K562 (cell line): Measurements from ENCODE around the gene SDCCAG8. TPM values are rescaled to one million over a fixed set of nuclear protein-coding genes. Genes with fewer than 3 reads are reported as not detected.

Experiments used
- ATF7 ChIP-seq: fragments of 450-650 bp; IDR thresholded peaks from 2 replicates; pipeline ENCODE4 v1.7.1; 2014; ENCODE audit warnings: mild to moderate bottlenecking, moderate library complexity
- CHCHD3 ChIP-seq: fragments of 250-450 bp; sonication (Bioruptor Pico); IDR thresholded peaks from 2 replicates; pipeline ENCODE4 v2.1.2; 2022; ENCODE audit warnings: mild to moderate bottlenecking
- EP300 ChIP-seq: IDR thresholded peaks from 2 replicates; pipeline ENCODE4 v1.6.1; 2012; ENCODE audit warnings: low read length, improper control_type of control experiment
- ETV5 ChIP-seq: sonication (generic); formaldehyde crosslinking; IDR thresholded peaks from 2 replicates; pipeline ENCODE4 v1.4.0; 2020; ENCODE audit warnings: low read depth, mild to moderate bottlenecking, missing genetic modification reagents
- FOXJ3 ChIP-seq: sonication (generic); formaldehyde crosslinking; IDR thresholded peaks from 2 replicates; pipeline ENCODE4 v1.4.0; 2020; ENCODE audit warnings: mild to moderate bottlenecking, missing genetic modification reagents
- KLF1 ChIP-seq: fragments of 450-650 bp; IDR thresholded peaks from 2 replicates; pipeline ENCODE4 v1.6.1; 2016; ENCODE audit warnings: missing genetic modification characterization, missing compliant biosample characterization
- KLF13 ChIP-seq: fragments of 450-650 bp; IDR thresholded peaks from 2 replicates; pipeline ENCODE4 v1.6.1; 2016; ENCODE audit warnings: missing genetic modification characterization, low read depth, mild to moderate bottlenecking, missing compliant biosample characterization, moderate library complexity, borderline replicate concordance
- MYNN ChIP-seq, 2 experiments: sonication (generic); formaldehyde crosslinking in 1 of 2; IDR thresholded peaks; 2 replicates each; pipeline versions ENCODE4 v1.5.0 to v1.6.1; 2016 to 2020; ENCODE audit warnings: antibody characterized with exemption in 1 of 2, missing genetic modification reagents in 1 of 2
- OTX1 ChIP-seq: fragments of 450-650 bp; formaldehyde crosslinking; IDR thresholded peaks from 2 replicates; pipeline ENCODE4 v1.4.0; 2022; ENCODE audit warnings: mild to moderate bottlenecking
- RAD51 ChIP-seq: fragments of 450-650 bp; IDR thresholded peaks from 2 replicates; pipeline ENCODE4 v1.7.1; 2016; ENCODE audit warnings: low read depth, mild to moderate bottlenecking, borderline replicate concordance
- SMAD2 ChIP-seq: fragments of 150-350 bp; IDR thresholded peaks from 2 replicates; pipeline ENCODE4 v1.6.1; 2014; ENCODE audit warnings: low read depth, mild to moderate bottlenecking, low read length
- TEAD4 ChIP-seq, 2 experiments: sonication (generic) in 1 of 2; formaldehyde crosslinking in 1 of 2; IDR thresholded peaks; 2 replicates each; pipeline versions ENCODE4 v1.6.1 to v1.8.0; 2012 to 2022; ENCODE audit warnings: borderline replicate concordance in 1 of 2, inconsistent platforms in 1 of 2, low read length in 1 of 2, mild to moderate bottlenecking in 1 of 2, missing genetic modification reagents in 1 of 2
- THRAP3 ChIP-seq: fragments of 450-650 bp; IDR thresholded peaks from 2 replicates; pipeline ENCODE4 v1.6.1; 2016; ENCODE audit warnings: mild to moderate bottlenecking, inconsistent platforms, borderline replicate concordance
- TOE1 ChIP-seq, 2 experiments: fragments of 450-650 bp in 1 of 2; sonication (generic) in 1 of 2; formaldehyde crosslinking in 1 of 2; IDR thresholded peaks; 2 replicates each; pipeline versions ENCODE4 v1.7.1 to v1.8.0; 2016 to 2022; ENCODE audit warnings: borderline replicate concordance in 2 of 2, mild to moderate bottlenecking in 2 of 2, antibody characterized with exemption in 1 of 2, inconsistent platforms in 1 of 2, low read depth in 1 of 2, missing genetic modification reagents in 1 of 2, moderate library complexity in 1 of 2
- ZNF23 ChIP-seq: fragments of 250-450 bp; sonication (Bioruptor Pico); IDR thresholded peaks from 2 replicates; pipeline ENCODE4 v1.4.0; 2020; ENCODE audit warnings: mild to moderate bottlenecking
- ZNF311 ChIP-seq: fragments of 250-450 bp; sonication (Bioruptor Pico); IDR thresholded peaks from 2 replicates; pipeline ENCODE4 v1.4.0; 2020; ENCODE audit warnings: mild to moderate bottlenecking, moderate library complexity
- ZNF431 ChIP-seq: sonication (generic); formaldehyde crosslinking; IDR thresholded peaks from 2 replicates; pipeline ENCODE4 v1.8.0; 2022; ENCODE audit warnings: mild to moderate bottlenecking, missing genetic modification reagents
- ZNF778 ChIP-seq: fragments of 450-650 bp; formaldehyde crosslinking; IDR thresholded peaks from 2 replicates; pipeline ENCODE4 v1.4.0; 2020; ENCODE audit warnings: mild to moderate bottlenecking, moderate library complexity
- polyA plus RNA-seq, 8 experiments: library from polyadenylated mRNA; depleted of rRNA in 4 of 8; stranded (reverse) in 5 of 8; unstranded in 3 of 8; fragments of >200 nt; fragmentation: Nextera tagmentation in 2 of 8; fragmentation: Illumina TruSeq in 1 of 8; extraction: Ambion mirVana in 2 of 8; extraction: Trizol in 1 of 8; gene quantifications; 2 replicates each; pipeline versions ENCODE4 v1.2.1 to v1.2.3, GENCODE V29; 2011 to 2014; ENCODE audit warnings: inconsistent platforms in 1 of 8, missing spikeins in 1 of 8
- total RNA-seq, 7 experiments: library from RNA; depleted of rRNA in 6 of 7; stranded (reverse); fragments of >200 nt in 6 of 7; fragmentation: Illumina TruSeq in 2 of 7; extraction: Trizol in 2 of 7; gene quantifications; 2 replicates each; pipeline versions ENCODE4 v1.2.1 to v1.2.3, GENCODE V29; 2011 to 2021; ENCODE audit warnings: low replicate concordance in 1 of 7
- TF ChIP-seq, protein P1 (sequence below): fragments of 450-650 bp; IDR thresholded peaks from 2 replicates; pipeline ENCODE4 v1.6.1; 2016; ENCODE audit warnings: antibody characterized with exemption
- TF ChIP-seq, protein P2 (sequence below): fragments of 250-450 bp; sonication (Bioruptor Pico); IDR thresholded peaks from 2 replicates; pipeline ENCODE4 v1.5.0; 2020; ENCODE audit warnings: mild to moderate bottlenecking, borderline replicate concordance
- TF ChIP-seq, protein P3 (sequence below): sonication (generic); formaldehyde crosslinking; IDR thresholded peaks from 2 replicates; pipeline ENCODE4 v1.8.0; 2023; ENCODE audit warnings: mild to moderate bottlenecking, missing genetic modification reagents

The SDCCAG8 gene
- total and polyA plus RNA-seq, 9 of the 15 experiments (the other 6 are each of a cell fraction or from before 2014, with no cell fraction given): 17.9 to 36.7 (median 25.4) TPM

DNA sequence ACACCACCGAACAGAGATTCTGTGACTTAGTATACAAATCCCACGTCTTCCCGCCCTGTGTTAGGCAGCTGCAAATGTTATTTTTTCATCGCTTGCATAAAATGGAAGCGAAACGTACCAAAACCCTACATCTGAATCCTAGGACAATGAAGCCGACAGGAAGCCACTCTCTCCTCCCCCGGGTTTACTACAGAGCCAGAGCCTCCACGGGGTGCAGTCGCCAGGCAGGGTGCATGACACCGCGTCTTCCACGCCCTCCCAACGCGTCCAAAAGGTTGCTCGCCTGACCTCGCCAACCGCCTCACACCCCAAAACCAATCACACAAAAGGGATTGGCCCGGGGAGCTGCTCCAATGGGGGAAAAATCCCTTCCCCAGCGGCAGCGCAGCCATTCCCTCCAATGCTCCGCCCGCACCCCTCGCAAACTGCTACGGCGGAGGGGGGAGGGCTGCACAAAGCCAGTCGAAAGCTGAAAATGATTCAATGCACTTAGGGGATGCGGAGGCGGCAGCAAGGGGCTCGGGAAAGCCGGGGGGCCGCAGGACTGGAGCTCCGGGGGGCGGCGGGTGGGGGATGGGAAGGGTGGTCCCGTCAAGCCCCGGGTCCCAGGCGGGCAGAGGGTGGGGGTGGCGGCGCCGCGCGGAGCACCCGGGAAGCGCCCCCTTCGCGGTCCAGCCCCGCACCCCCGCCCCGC, 1.5 kb upstream of the SDCCAG8 start (continued):
- no peak for TF ChIP-seq ATF7
- TF ChIP-seq ZNF23: no peak
- TF ChIP-seq KLF13 (tag): peak; percentile 73; the same call in 1 of the 2 replicates
- no peak for TF ChIP-seq MYNN (IDR thresholded peaks at IDR 0.05)
- TF ChIP-seq MYNN (CRISPR knock-in tag; IDR thresholded peaks at IDR 0.05): no peak
- TF ChIP-seq, protein P1, sequence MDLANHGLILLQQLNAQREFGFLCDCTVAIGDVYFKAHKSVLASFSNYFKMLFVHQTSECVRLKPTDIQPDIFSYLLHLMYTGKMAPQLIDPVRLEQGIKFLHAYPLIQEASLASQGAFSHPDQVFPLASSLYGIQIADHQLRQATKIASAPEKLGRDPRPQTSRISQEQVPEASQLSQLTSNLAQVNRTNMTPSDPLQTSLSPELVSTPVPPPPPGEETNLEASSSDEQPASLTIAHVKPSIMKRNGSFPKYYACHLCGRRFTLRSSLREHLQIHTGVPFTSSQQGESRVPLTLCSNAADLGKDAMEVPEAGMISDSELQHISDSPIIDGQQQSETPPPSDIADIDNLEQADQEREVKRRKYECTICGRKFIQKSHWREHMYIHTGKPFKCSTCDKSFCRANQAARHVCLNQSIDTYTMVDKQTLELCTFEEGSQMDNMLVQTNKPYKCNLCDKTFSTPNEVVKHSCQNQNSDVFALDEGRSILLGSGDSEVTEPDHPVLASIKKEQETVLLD: no peak
- TF ChIP-seq TOE1 (IDR thresholded peaks at IDR 0.05; ENCODE audit: borderline replicate concordance): peak; percentile 28; the same call in 1 of the 2 replicates
- TF ChIP-seq TOE1 (CRISPR knock-in tag; IDR thresholded peaks at IDR 0.05; ENCODE audit: borderline replicate concordance, low read depth): no peak
- no peak for TF ChIP-seq ZNF431 (CRISPR knock-in tag)
- no peak for TF ChIP-seq KLF1 (tag)
- no peak for TF ChIP-seq SMAD2
- TF ChIP-seq OTX1 (CRISPR knock-in tag): no peak
- no peak for TF ChIP-seq CHCHD3
- 0 out of 2 replicates have a peak, but pooled peaks have one; percentile 14 for TF ChIP-seq ETV5 (CRISPR knock-in tag)
- TF ChIP-seq, protein P2, sequence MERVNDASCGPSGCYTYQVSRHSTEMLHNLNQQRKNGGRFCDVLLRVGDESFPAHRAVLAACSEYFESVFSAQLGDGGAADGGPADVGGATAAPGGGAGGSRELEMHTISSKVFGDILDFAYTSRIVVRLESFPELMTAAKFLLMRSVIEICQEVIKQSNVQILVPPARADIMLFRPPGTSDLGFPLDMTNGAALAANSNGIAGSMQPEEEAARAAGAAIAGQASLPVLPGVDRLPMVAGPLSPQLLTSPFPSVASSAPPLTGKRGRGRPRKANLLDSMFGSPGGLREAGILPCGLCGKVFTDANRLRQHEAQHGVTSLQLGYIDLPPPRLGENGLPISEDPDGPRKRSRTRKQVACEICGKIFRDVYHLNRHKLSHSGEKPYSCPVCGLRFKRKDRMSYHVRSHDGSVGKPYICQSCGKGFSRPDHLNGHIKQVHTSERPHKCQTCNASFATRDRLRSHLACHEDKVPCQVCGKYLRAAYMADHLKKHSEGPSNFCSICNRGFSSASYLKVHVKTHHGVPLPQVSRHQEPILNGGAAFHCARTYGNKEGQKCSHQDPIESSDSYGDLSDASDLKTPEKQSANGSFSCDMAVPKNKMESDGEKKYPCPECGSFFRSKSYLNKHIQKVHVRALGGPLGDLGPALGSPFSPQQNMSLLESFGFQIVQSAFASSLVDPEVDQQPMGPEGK (CRISPR knock-in tag): no peak
- TF ChIP-seq, protein P3, sequence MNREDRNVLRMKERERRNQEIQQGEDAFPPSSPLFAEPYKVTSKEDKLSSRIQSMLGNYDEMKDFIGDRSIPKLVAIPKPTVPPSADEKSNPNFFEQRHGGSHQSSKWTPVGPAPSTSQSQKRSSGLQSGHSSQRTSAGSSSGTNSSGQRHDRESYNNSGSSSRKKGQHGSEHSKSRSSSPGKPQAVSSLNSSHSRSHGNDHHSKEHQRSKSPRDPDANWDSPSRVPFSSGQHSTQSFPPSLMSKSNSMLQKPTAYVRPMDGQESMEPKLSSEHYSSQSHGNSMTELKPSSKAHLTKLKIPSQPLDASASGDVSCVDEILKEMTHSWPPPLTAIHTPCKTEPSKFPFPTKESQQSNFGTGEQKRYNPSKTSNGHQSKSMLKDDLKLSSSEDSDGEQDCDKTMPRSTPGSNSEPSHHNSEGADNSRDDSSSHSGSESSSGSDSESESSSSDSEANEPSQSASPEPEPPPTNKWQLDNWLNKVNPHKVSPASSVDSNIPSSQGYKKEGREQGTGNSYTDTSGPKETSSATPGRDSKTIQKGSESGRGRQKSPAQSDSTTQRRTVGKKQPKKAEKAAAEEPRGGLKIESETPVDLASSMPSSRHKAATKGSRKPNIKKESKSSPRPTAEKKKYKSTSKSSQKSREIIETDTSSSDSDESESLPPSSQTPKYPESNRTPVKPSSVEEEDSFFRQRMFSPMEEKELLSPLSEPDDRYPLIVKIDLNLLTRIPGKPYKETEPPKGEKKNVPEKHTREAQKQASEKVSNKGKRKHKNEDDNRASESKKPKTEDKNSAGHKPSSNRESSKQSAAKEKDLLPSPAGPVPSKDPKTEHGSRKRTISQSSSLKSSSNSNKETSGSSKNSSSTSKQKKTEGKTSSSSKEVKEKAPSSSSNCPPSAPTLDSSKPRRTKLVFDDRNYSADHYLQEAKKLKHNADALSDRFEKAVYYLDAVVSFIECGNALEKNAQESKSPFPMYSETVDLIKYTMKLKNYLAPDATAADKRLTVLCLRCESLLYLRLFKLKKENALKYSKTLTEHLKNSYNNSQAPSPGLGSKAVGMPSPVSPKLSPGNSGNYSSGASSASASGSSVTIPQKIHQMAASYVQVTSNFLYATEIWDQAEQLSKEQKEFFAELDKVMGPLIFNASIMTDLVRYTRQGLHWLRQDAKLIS (CRISPR knock-in tag): no peak
- no peak for TF ChIP-seq FOXJ3
- TF ChIP-seq EP300: peak; percentile 39; the same call in 1 of the 2 replicates
- no peak; the same call in 1 of the 2 replicates for TF ChIP-seq TEAD4 (IDR thresholded peaks at IDR 0.05; ENCODE audit: low read length)
- TF ChIP-seq TEAD4 (CRISPR knock-in tag; IDR thresholded peaks at IDR 0.05; ENCODE audit: borderline replicate concordance): no peak
- no peak for TF ChIP-seq THRAP3
- TF ChIP-seq RAD51: no peak
- no peak for TF ChIP-seq ZNF778 (CRISPR knock-in tag)
- TF ChIP-seq ZNF311 (CRISPR knock-in tag): no peak
